Measurements from ENCODE around the gene KIF1A. TPM values are rescaled to one million over a fixed set of nuclear protein-coding genes. Genes with fewer than 3 reads are reported as not detected.
"Not testable (repeated sequence)": the region's sequence is repeated elsewhere in the genome, so short reads cannot be mapped to it uniquely, and the experiment has no call there.

Gene KIF1A
- total RNA-seq, 4 donors from 2014 or later, result 2.9 to 15.9 (median 3.2) TPM

DNA sequence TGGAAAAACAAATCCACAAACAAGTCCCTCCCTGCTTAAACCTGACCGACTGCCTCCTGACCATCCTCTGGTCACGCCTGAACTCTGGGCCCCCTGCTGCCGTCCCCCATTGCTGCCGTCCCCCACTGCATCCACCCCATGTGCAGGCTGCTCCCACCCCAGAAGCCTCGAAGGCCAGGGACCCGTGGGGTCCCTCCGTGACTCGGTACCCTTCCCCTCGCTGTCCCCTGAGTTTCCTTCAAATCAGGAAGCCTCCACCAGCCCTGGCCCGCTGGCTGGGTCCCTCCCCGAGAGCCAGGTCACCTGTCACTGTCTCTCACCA, 30.7 kb upstream of the KIF1A start:
- no peaks in the 10 kb centered on the region for H3K9me3 ChIP-seq
- no peak for DNase-seq (ENCODE audit: low spot score in 2 of 2)
- TF ChIP-seq POLR2AphosphoS5 (IDR thresholded peaks at IDR 0.05) (no peak), POLR2A (IDR thresholded peaks at IDR 0.05) (no peak), EP300 (IDR thresholded peaks at IDR 0.05) (no peak)
- TF ChIP-seq, protein P1, sequence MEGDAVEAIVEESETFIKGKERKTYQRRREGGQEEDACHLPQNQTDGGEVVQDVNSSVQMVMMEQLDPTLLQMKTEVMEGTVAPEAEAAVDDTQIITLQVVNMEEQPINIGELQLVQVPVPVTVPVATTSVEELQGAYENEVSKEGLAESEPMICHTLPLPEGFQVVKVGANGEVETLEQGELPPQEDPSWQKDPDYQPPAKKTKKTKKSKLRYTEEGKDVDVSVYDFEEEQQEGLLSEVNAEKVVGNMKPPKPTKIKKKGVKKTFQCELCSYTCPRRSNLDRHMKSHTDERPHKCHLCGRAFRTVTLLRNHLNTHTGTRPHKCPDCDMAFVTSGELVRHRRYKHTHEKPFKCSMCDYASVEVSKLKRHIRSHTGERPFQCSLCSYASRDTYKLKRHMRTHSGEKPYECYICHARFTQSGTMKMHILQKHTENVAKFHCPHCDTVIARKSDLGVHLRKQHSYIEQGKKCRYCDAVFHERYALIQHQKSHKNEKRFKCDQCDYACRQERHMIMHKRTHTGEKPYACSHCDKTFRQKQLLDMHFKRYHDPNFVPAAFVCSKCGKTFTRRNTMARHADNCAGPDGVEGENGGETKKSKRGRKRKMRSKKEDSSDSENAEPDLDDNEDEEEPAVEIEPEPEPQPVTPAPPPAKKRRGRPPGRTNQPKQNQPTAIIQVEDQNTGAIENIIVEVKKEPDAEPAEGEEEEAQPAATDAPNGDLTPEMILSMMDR (IDR thresholded peaks at IDR 0.05), result no peak
- H3K4me1 ChIP-seq, result peaks cover 7% of the 10 kb centered on the region
- H3K36me3 ChIP-seq, result no peaks in the 10 kb centered on the region
- 74% methylated on average over 11 of the region's 11 CpGs for WGBS
- no peaks in the 10 kb centered on the region for H3K27me3 ChIP-seq
- H3K4me3 ChIP-seq, result no peak overlapping the region
- H3K27ac ChIP-seq, result no peak overlapping the region

DNA sequence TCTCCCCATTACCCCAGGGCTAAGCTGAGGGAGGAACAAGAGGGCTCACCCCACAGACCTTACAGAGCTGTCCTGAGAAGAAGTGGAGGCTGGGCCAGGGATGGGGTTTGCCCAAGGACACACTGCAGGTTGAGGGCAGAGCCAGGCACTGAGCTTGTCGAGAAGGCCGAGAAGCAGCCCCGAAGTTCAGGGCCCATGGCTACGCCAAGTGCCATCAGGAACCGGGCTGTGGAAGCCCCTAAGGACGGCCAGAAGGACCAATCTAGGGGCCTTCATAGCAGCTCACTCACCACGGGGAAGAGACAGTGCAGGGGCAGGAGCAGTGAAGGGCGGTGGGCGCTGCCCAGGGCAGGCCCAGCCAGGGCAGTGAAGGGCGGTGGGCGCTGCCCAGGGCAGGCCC, 30.0 kb upstream of the KIF1A start:
- no peak overlapping the region for H3K27ac ChIP-seq
- WGBS, result 86% methylated on average over 7 of the region's 11 CpGs
- no peak for DNase-seq (ENCODE audit: low spot score in 2 of 2)
- no peaks in the 10 kb centered on the region for H3K36me3 ChIP-seq
- H3K9me3 ChIP-seq, result no peaks in the 10 kb centered on the region
- peaks cover 7% of the 10 kb centered on the region for H3K4me1 ChIP-seq
- H3K27me3 ChIP-seq, result no peaks in the 10 kb centered on the region
- no peak overlapping the region for H3K4me3 ChIP-seq
- TF ChIP-seq POLR2A (IDR thresholded peaks at IDR 0.05) (no peak), POLR2AphosphoS5 (IDR thresholded peaks at IDR 0.05) (no peak), EP300 (IDR thresholded peaks at IDR 0.05) (no peak)
- TF ChIP-seq, protein P1 (IDR thresholded peaks at IDR 0.05), result no peak

DNA sequence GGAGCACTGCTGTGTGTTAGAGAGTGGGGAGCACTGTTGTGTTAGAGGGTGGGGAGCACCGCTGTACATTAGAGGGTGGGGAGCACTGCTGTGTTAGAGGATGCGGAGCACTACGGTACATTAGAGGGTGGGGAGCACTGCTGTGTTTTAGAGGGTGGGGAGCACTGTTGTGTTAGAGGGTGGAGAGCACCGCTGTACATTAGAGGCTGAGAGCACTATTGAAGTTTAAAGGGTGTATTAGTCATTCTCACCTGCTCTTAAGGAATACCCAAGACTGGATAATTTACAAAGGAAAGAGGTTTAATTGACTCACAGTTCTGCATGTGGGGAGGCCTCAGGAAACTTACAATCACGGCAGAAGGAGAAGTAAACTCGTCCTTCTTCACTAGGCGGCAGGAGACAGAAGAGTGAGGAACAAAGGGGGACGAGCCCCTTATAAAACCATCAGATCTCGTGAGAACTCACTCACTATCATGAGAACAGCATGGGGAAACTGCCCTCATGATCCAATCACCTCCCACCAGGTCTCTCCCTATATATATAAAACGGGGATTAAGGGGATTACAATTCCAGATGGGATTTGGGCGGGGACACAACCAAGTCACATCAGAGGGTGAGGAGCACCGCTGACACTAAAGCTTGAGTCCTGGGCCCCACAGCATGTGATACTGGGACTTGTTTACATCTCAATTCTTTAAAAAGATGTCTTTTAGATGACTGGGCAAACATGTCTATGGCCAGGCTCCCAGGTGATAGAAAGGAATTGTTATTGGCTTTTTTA, 29.1 kb upstream of the KIF1A start:
- H3K9me3 ChIP-seq, result no peaks in the 10 kb centered on the region
- no peaks in the 10 kb centered on the region for H3K36me3 ChIP-seq
- 68% methylated on average over 12 of the region's 12 CpGs for WGBS
- DNase-seq (ENCODE audit: low spot score in 2 of 2), result no peak
- no peak overlapping the region for H3K27ac ChIP-seq
- no peaks in the 10 kb centered on the region for H3K27me3 ChIP-seq
- peaks cover 7% of the 10 kb centered on the region for H3K4me1 ChIP-seq
- no peak overlapping the region for H3K4me3 ChIP-seq
- TF ChIP-seq, protein P1 (IDR thresholded peaks at IDR 0.05), result no peak
- TF ChIP-seq POLR2A (IDR thresholded peaks at IDR 0.05) (no peak), POLR2AphosphoS5 (IDR thresholded peaks at IDR 0.05) (no peak), EP300 (IDR thresholded peaks at IDR 0.05) (no peak)

DNA sequence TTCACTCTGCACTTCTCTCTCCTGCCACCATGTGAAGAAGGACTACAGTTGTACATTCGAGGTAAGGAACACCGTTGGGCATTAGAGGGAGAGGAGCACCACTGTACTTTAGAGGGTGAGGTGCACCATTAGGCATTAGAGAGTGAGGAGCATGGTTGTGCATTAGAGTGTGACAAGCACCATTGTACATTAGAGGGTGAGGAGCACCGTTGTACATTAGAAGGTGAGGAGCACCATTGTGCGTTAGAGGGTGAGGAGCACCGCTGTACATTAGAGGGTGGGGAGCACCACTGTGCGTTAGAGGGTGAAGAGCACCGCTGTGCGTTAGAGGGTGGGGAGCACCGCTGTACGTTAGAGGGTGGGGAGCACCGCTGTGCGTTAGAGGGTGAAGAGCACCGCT, 27.8 kb upstream of the KIF1A start:
- WGBS, result 87% methylated on average over 13 of the region's 13 CpGs
- no peak overlapping the region for H3K27ac ChIP-seq

DNA sequence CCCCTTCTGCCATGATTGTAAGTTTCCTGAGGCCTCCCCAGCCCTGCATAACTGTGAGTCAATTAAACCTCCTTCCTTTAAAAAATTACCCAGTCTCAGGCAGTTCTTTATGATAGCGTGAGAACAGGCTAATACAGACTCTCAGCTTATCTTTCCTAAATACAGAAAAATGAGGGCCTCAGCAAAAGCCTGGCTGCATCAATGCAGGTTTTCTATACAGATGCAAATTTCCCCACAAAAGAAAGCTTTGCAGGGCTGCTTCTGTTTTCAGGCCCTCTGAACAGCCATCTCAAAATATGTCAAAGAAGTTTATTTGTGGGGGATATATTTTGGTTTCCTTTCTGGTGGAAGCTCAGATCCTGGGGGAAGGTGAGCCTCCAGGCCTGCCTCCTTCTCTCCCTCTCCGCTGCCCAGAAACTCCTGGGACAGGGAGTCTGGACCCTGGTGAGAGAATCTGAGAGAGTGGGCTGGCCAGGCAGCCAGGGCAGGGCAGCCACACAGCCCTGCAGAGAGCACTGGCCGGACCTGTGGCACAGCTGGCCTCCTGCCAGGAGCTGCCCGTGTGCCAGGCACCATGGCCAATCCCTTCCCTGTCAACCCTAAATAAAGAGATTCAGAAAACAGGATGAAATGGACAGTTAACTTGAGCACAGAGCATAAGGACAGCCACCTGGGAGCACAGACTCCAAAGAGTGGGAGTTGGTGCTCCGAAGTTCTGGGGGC, 27.0 kb upstream of the KIF1A start:
- Histone ChIP-seq H3K9me3 (no peaks in the 10 kb centered on the region), H3K27me3 (no peaks in the 10 kb centered on the region), H3K4me3 (no peak overlapping the region), H3K27ac (no peak overlapping the region), H3K36me3 (no peaks in the 10 kb centered on the region), H3K4me1 (peaks cover 7% of the 10 kb centered on the region)
- DNase-seq (ENCODE audit: low spot score in 2 of 2), result no peak
- TF ChIP-seq, protein P1 (IDR thresholded peaks at IDR 0.05), result no peak
- no peak for TF ChIP-seq POLR2AphosphoS5 (IDR thresholded peaks at IDR 0.05)
- TF ChIP-seq EP300 (IDR thresholded peaks at IDR 0.05), result no peak
- TF ChIP-seq POLR2A (IDR thresholded peaks at IDR 0.05), result no peak
- 86% methylated on average over 5 of the region's 5 CpGs for WGBS

More for the DNA sequence above, 27.8 kb upstream of the KIF1A start:
- Histone ChIP-seq H3K9me3 (no peaks in the 10 kb centered on the region), H3K27me3 (no peaks in the 10 kb centered on the region), H3K4me3 (no peak overlapping the region), H3K36me3 (no peaks in the 10 kb centered on the region), H3K4me1 (peaks cover 7% of the 10 kb centered on the region)
- DNase-seq (ENCODE audit: low spot score in 2 of 2), result no peak
- TF ChIP-seq, protein P1 (IDR thresholded peaks at IDR 0.05), result no peak
- no peak for TF ChIP-seq POLR2A (IDR thresholded peaks at IDR 0.05)
- TF ChIP-seq EP300 (IDR thresholded peaks at IDR 0.05), result no peak
- TF ChIP-seq POLR2AphosphoS5 (IDR thresholded peaks at IDR 0.05), result no peak

DNA sequence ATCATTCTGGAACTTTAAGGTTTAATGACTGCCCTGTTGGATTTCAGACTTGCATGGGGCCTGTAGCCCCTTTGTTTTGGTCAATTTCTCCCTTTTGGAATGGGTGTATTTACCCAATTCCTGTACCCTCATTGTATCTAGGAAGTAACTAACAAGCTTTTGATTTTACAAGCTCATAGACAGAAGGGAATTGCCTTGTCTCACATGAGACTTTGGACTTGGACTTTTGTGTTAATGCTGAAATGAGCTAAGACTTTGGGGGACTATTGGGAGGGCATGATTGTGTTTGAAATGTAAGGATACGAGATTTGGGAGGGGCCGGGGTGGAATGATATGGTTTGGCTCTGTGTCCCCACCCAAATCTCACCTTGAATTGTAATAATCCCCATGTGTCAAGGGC, 26.3 kb upstream of the KIF1A start:
- not testable (repeated sequence) for H3K27ac ChIP-seq; H3K36me3 ChIP-seq; DNase-seq (ENCODE audit: low spot score in 2 of 2); H3K4me1 ChIP-seq; H3K9me3 ChIP-seq; H3K27me3 ChIP-seq; H3K4me3 ChIP-seq
- 74% methylated on average over 2 of the region's 2 CpGs for WGBS

Measured in suprapubic skin (tissue), 4 donors.